ENCODE results near the gene LBX1. TPM values are rescaled to one million over a fixed set of nuclear protein-coding genes. Genes with fewer than 3 reads are reported as not detected.

The LBX1 gene
- total and polyA plus RNA-seq, 2 donors (not counting 1 experiment from before 2014, with no cell fraction given): not detected

DNA sequence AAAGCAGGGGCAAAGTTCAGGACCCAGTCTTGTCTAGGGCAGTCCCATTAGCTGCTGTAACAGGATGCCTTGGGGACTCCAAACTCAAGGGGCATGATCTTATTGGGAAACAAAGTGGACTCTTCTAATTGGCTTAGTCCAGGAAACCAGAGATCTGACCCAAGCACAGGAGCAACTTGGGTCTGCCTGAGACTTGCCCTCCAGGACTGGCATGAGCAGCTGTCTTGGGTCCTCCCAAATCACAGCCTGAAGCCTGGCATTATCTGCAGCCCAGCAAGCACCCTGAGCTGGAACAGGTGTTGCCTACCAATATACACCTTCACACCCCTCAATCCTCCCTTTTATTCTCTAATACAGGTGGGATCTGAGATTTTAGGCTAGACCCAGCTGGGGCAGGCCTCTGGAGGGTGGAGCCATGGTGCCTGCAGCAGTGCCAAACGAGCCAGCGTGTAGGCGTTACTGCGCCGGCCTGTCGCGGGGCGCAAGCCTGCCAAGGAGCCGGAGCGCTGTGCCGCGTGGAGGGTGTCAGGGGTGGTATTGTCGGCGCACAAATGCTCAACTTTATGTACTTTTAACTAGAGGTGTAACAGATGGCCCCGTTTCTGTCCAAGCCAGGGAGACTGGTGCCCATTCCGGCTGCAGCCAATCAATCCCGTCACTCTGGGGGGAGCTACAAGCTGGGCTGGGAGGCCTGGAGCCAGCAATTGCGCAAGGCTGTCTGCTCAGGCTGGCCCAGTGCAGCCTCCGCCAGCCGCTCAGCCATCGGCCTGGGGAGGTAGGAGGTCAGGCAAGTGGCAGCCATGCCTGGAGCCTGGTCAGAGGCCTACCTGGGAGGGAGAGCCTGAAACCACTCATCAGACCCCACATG, 12.8 kb upstream of the LBX1 start:
- Histone ChIP-seq H2AFZ (ENCODE audit: insufficient read depth, low read depth, low read length, poor library complexity, severe bottlenecking) (no peak overlapping the region), H3K4me3 (ENCODE audit: control extremely low read depth in 1 of 5, extremely low read depth in 1 of 5, insufficient read depth in 1 of 5, low read depth in 2 of 5, low read length in 4 of 5) (no peak overlapping the region), H3K27ac (ENCODE audit: low read length in 2 of 2) (no peak overlapping the region), H3K36me3 (replicated peaks in 1 of 2; ENCODE audit: control extremely low read depth in 1 of 2, control insufficient read depth in 1 of 2, extremely low read depth in 1 of 2, insufficient read depth in 2 of 2, low read length in 1 of 2) (no peaks in the 10 kb centered on the region), H3K4me1 (ENCODE audit: control insufficient read depth in 2 of 2, insufficient read depth in 2 of 2, low read length in 2 of 2) (peaks cover 10 to 17% of the 10 kb centered on the region in 2 donors), H3K9ac (ENCODE audit: low read length) (no peak overlapping the region), H4K20me1 (ENCODE audit: control insufficient read depth, insufficient read depth, low read length, poor library complexity, severe bottlenecking) (no peaks in the 10 kb centered on the region), H3K9me3 (ENCODE audit: control extremely low read depth in 1 of 3, control insufficient read depth in 2 of 3, insufficient read depth in 1 of 3, low read length in 2 of 3) (peaks cover 0 to 24% (median 0%) of the 10 kb centered on the region in 3 donors), H3K79me2 (ENCODE audit: control insufficient read depth, insufficient read depth, low read length) (no peaks in the 10 kb centered on the region), H3K27me3 (replicated peaks in 1 of 4; ENCODE audit: control extremely low read depth in 1 of 4, control insufficient read depth in 3 of 4, insufficient read depth in 4 of 4, low read length in 3 of 4) (peaks cover 0 to 56% (median 35%) of the 10 kb centered on the region in 4 experiments), H3K4me2 (replicated peaks; ENCODE audit: low read depth, low read length, poor library complexity, severe bottlenecking) (no peak overlapping the region)
- TF ChIP-seq EZH2 (IDR thresholded peaks at IDR 0.05; ENCODE audit: borderline replicate concordance, insufficient read depth, low read depth, low read length, poor library complexity, severe bottlenecking): no peak
- TF ChIP-seq, protein P1, sequence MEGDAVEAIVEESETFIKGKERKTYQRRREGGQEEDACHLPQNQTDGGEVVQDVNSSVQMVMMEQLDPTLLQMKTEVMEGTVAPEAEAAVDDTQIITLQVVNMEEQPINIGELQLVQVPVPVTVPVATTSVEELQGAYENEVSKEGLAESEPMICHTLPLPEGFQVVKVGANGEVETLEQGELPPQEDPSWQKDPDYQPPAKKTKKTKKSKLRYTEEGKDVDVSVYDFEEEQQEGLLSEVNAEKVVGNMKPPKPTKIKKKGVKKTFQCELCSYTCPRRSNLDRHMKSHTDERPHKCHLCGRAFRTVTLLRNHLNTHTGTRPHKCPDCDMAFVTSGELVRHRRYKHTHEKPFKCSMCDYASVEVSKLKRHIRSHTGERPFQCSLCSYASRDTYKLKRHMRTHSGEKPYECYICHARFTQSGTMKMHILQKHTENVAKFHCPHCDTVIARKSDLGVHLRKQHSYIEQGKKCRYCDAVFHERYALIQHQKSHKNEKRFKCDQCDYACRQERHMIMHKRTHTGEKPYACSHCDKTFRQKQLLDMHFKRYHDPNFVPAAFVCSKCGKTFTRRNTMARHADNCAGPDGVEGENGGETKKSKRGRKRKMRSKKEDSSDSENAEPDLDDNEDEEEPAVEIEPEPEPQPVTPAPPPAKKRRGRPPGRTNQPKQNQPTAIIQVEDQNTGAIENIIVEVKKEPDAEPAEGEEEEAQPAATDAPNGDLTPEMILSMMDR (IDR thresholded peaks at IDR 0.05): no peak
- POLR2A ChIA-PET: no interaction called here
- DNase-seq: no peak
- Mint-ChIP-seq H3K4me1 (peaks cover 6% of the 10 kb centered on the region), H3K27me3 (peaks cover 76% of the 10 kb centered on the region), H3K27ac (no peak overlapping the region), H3K9me3 (ENCODE audit: insufficient read depth) (no peaks in the 10 kb centered on the region), H3K4me3 (no peak overlapping the region)
- ATAC-seq (ENCODE audit: low read depth): no peak
- CTCF ChIA-PET: interaction anchor here (1.4 to 1.8 kb wide), 2 partner anchors 14 to 29 kb away, joined by 3 to 4 read pairs; no protein-coding TSS in a partner anchor
- intact Hi-C loops (cut with micrococcal nuclease): no loop called here
- 94% methylated on average over 17 of the region's 21 CpGs for WGBS (ENCODE audit: insufficient coverage)

DNA sequence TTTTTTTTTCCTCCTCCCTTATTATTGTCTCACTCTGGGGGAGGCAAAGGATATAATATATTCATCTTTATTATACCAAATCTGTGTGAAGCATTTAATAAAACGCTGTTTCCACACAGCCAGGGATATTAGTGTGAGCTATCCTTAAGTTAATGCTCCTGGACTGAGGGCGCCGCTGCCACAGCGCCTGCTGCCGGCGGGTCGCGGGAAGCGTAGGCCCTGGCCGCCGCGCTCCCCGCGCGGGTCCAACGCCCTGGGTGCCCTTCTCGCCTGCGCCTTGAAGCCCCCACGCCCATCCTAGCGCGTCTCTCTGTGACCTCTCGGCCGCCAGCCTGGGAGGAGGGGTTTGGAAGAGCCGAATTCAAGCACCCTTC, 9.5 kb upstream of the LBX1 start:
- no peak overlapping the region for H2AFZ ChIP-seq (ENCODE audit: insufficient read depth, low read depth, low read length, poor library complexity, severe bottlenecking)
- H3K79me2 ChIP-seq (ENCODE audit: control insufficient read depth, insufficient read depth, low read length): no peaks in the 10 kb centered on the region
- H3K4me1 Mint-ChIP-seq: peaks cover 12% of the 10 kb centered on the region
- DNase-seq (peak; percentile 46), ATAC-seq (ENCODE audit: low read depth) (no peak)
- no peaks in the 10 kb centered on the region for H3K36me3 ChIP-seq (replicated peaks in 1 of 2; ENCODE audit: control extremely low read depth in 1 of 2, control insufficient read depth in 1 of 2, extremely low read depth in 1 of 2, insufficient read depth in 2 of 2, low read length in 1 of 2)
- peaks cover 0 to 72% (median 62%) of the 10 kb centered on the region in 4 experiments for H3K27me3 ChIP-seq (replicated peaks in 1 of 4; ENCODE audit: control extremely low read depth in 1 of 4, control insufficient read depth in 3 of 4, insufficient read depth in 4 of 4, low read length in 3 of 4)
- no peak overlapping the region for H3K4me3 Mint-ChIP-seq
- ChIA-PET CTCF (interaction anchor here (1.0 to 2.5 kb wide), 3 partner anchors 9 to 197 kb away, joined by 3 to 11 read pairs (median 3); no protein-coding TSS in a partner anchor), POLR2A (no interaction called here)
- H3K27me3 Mint-ChIP-seq: peaks cover 77% of the 10 kb centered on the region
- no peak overlapping the region for H3K27ac ChIP-seq (ENCODE audit: low read length in 2 of 2)
- no peaks in the 10 kb centered on the region for H3K9me3 Mint-ChIP-seq (ENCODE audit: insufficient read depth)
- intact Hi-C loops (cut with micrococcal nuclease): loop anchor here (2.0 kb wide), 1 partner anchor 16 kb away; no protein-coding TSS in a partner anchor
- H3K4me1 ChIP-seq (ENCODE audit: control insufficient read depth in 2 of 2, insufficient read depth in 2 of 2, low read length in 2 of 2): peaks cover 21 to 32% of the 10 kb centered on the region in 2 donors
- no peak overlapping the region for H3K9ac ChIP-seq (ENCODE audit: low read length)
- no peak overlapping the region for H3K4me3 ChIP-seq (ENCODE audit: control extremely low read depth in 1 of 5, extremely low read depth in 1 of 5, insufficient read depth in 1 of 5, low read depth in 2 of 5, low read length in 4 of 5)
- H4K20me1 ChIP-seq (ENCODE audit: control insufficient read depth, insufficient read depth, low read length, poor library complexity, severe bottlenecking): no peaks in the 10 kb centered on the region
- no peak overlapping the region for H3K4me2 ChIP-seq (replicated peaks; ENCODE audit: low read depth, low read length, poor library complexity, severe bottlenecking)
- peaks cover 0 to 37% (median 0%) of the 10 kb centered on the region in 3 donors for H3K9me3 ChIP-seq (ENCODE audit: control extremely low read depth in 1 of 3, control insufficient read depth in 2 of 3, insufficient read depth in 1 of 3, low read length in 2 of 3)
- WGBS (ENCODE audit: insufficient coverage): 6% methylated on average over 23 of the region's 24 CpGs
- H3K27ac Mint-ChIP-seq: no peak overlapping the region
- TF ChIP-seq, protein P1 (IDR thresholded peaks at IDR 0.05): peak; percentile 58
- no peak for TF ChIP-seq EZH2 (IDR thresholded peaks at IDR 0.05; ENCODE audit: borderline replicate concordance, insufficient read depth, low read depth, low read length, poor library complexity, severe bottlenecking)
